KG1 (cell line): Measurements from ENCODE around the gene HGS.

Experiments
- DNase-seq: peaks from one replicate; lab custom pipeline; 2025; lab: John Stamatoyannopoulos, UW

HGS gene

GRCh38 chr17:81706232-81706611 lies 22.4 kb downstream of the HGS start:
- no peak for DNase-seq

GRCh38 chr17:81706757-81707624 lies 23.2 kb downstream of the HGS start:
- DNase-seq, result no peak

DNA sequence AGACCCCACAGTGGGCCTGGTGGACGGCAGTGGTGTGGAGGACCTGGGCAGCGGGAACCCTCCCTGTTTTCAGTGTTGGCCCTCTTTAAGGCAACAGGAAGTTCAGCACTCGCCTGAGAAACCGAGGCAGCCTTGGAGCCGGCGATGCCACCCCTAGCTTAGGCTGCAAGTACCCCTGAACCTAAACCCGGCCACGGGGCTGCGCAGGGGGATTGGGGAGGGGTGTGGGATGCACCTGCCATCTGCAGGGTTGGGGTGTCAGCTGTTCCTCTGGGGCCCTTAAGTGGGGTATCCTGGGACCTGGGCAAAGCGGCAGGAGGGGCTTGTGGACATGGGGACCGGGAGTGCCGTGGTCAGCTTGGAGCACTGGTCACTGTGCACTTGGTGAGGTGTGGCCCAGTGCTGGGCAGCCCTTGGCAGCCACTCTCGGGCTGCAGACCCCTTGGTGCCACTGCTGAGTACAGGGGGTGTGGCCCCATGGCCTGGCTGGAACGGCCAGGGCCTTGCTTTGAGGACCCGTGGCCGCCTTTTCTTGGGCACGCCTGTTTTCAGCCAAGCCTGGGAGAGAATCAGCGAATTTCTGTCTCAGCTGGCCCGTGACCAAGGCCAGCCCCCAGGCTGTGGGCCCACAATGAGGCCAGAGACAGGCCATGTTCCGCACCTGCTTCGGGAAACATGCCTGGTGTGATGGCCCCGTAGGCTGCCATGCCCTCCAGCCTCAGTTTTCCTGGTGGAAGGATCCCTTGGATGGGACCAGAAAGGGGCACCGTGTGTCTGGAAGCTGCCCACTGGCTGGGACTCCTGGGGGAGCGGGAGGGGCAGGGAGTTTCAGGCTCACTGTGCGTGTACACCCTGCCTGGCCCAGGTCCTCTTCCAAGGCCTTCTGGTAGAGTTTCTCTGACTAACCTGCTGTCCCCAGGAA lies 24.2 kb downstream of the HGS start:
- DNase-seq, result no peak

DNA sequence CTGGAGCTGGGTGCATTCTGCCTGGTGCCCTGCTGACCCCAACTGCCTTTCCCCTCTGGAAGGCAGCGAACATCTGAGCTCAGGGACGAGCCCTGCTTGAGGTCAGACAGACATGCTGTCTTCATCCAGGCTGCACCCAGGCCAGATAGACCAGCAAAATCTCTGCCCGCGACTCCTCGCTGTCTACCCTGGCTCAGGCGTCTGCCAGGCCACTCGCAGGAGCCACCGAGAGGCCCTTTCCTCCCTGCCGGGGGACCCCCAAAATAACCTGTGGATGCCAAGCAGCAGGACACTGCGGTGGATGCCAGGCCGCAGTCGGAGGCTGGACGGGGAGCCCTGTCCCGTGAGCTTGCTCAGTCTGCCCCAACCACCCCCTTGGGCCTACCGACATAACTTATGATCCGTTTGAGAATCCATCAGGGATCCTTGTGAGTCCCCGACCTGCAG lies 25.0 kb downstream of the HGS start:
- no peak for DNase-seq

DNA sequence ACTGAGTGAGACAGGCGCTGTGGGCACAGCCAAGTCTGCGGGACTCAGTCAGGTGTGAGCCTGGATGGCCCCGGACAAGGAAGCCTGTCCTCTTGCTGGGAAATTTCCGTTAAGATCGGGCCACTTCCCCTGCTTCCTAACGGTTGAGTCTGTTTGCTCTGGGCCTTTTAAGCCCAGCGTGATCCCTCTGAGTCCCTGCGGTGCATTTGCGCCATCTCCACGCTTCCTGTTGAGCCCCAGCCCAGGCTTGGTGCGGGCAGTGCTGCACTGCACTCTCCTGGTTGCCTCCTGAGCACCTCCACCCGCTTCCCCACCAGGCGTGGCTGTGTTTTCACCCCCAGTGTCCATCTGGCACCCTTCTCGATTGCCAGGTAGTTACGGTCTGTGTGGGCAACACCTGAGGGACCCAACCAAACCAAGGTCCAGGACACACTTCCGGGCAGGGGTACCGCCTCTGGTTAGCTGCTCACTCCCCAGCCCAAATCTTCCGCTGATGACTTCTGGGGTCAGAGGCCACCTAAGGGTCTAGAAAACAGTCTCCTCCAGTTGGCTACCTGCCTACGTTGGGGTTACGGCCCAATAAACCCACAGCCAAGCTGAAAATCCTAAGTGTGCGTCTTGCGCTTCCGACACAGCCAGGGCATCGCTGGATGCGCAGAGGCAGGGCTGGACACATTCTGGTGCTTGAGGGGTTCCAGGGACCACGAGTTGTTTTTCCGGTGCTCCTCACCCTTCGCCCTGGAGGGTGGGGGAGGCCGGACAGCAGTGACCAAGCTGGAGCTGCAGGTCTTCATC lies 26.9 kb downstream of the HGS start:
- DNase-seq, result no peak

- DNase-seq, result peak; percentile 64
Measured at GRCh38 chr17:81711814-81712467, 28.1 kb downstream of the HGS start, which contains the start of gene SLC25A10. TSS of gene SLC25A10 (plus strand) at chr17:81712284. CDS start at chr17:81712427, 143 bp downstream.

GRCh38 chr17:81712468-81713003 lies 28.7 kb downstream of the HGS start:
- DNase-seq, result no peak

DNA sequence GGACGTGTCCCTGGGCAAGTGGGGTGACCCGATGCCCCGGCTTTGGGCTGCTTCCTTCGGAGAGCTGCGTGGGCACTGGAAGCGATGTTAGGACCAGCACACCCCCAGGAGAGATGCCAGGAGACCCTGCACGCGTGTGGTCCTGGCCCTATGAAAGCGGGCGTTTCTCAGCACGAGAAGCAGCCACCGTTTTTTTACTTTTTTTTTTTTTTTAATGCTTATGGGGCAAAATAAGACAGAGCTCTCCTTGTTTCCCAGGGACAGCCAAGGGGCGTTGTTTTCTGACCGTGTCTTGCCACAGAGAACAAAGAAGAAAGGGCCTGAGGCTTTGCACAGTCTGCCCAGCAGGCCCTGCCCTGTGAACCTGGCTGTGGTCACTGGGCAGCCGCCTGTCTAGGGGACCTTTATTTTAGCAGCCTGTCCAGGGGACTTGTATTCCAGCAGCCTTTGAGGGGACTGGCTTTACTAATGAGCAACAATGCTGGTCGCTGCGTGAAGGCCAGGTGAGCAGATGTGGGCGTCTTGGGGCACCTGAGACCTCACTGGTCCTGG lies 29.3 kb downstream of the HGS start:
- DNase-seq, result no peak

DNA sequence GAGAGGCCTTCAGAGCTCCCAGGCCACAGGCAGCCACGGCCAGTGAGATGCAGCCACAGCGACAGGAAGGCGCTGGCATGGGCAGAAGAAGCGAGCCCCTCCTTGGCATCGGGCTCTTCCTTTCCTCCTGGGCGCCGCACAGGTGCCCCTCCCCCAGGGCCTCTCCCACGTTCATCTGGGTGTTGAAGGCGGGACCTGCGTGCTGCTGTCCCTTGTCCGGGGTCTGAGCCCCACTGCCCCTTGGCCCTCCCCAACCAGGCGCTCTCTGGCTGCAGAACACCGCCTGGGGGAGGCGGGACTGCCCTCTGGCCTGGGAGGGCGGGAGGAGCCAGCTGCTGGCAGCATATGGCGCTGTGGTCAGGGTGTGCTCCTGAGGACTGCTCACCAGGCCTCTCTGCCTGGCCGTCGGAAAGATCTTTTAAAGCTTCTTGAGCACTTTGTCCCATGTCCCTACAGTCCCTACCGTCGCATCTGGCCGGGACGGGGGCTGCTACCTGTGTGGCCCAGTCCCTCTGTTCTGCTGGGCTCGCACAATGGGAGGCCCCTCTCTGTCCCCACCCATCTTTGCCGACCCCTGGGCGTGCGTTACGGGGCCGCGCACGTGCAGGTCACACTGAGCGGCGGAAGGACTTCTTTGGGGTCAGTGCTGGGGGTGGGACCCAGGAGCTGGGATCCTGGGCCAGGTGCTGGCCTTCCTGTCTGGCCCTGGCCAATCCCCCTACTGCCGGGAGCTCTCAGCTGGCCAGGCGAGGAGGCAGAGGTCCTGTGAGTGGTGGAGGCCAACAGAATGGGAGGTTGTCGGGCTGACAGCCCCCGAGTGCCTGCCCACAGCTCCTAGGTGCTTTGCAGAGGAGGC lies 30.0 kb downstream of the HGS start:
- DNase-seq, result no peak

DNA sequence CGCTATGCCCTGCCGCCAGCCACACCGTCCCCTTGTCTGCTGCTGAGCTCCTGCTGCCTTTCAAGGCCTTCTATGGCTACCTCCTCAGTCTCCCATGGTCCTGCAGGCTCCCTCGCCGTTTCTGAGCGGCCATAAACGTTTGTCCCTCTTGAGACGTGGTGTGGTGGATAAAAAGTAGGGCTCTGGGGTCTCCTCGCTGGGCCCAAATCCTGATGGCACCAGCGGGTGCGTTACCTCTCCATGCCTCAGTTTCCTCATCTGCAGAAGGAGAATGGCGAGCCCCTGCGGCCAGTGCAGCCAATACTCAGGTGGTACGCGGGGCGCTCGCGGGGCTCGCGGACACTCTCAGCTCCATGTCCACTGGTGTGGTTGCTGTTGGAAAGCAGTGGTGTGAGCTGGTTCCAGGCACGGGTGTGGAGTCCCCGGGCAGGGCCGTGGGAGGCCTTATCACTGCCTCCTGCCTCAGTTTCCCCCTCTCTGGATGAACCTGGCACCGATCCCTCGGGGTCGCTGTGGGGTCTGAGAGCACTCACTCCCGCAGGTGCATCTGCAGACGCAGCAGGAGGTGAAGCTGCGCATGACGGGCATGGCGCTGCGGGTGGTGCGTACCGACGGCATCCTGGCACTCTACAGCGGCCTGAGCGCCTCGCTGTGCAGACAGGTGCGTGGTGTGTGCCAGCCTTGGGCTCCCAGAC lies 30.7 kb downstream of the HGS start:
- DNase-seq, result no peak

DNA sequence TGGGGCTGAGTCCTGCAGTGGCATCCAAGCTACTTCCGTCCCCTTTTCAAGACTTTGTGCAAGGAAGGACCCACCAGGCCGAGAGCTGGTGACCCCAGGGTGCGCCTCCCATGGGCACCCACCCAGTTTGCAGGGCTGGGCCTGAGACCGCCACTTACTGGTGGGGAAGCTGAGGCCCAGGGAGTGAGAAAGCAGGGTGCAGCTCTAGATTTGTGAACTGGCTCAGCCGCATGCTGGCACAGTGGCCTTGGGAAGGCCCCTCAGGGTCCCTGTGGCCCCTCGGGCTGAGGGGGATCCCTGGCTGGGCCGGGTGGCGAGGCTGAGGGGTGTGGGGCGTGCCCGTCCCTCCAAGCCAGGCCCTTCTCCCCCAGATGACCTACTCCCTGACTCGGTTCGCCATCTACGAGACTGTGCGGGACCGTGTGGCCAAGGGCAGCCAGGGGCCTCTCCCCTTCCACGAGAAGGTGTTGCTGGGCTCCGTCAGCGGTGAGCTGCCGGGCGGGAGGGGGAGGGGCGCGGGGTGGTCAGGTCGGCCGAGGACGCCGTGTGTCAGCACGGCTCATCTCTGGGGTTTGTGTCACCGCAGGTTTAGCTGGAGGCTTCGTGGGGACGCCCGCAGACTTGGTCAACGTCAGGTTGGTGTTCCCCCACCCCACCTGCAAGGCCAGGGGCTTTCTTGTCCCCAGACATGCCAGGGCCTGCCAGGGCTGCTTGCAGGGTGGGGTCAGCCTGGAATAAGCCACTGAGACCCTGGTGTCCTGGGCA lies 31.5 kb downstream of the HGS start:
- DNase-seq, result no peak

GRCh38 chr17:81715872-81716673 lies 32.3 kb downstream of the HGS start:
- no peak for DNase-seq

GRCh38 chr17:81716674-81716996 lies 32.8 kb downstream of the HGS start:
- DNase-seq, result no peak

DNA sequence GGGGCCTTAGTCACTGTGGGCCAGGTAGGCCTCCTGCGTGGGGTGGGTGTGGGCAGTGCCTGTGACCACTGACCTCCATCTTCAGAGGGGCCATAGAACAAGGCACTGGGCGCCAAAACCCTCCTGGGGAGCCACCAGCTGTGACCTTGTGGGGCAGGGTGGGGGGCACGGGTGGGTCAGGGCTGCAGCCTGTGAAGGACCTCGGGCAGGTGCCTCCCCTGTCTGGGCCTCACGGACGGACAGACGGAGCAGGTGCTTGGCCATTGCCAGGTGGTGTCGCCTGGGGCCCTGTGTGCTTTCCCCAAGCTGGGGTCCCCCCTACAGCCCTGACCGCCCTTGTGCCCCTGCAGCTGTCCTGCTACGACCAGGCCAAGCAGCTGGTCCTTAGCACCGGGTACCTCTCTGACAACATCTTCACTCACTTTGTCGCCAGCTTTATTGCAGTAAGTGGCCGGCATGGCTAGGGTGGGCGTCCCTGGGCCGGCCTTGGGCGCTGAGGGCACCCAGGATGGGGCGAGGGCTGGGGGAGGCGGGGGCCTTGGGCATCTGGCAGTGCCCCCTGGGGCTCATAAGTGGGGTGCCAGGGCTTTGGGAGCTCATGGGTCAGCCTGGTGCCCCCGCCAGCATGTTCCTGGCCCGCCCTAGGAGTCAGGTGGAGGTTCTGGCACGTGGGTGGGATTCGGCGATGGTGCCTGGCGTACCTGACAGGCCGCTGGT lies 33.4 kb downstream of the HGS start:
- no peak for DNase-seq

GRCh38 chr17:81717766-81718089 lies 33.9 kb downstream of the HGS start:
- no peak for DNase-seq

- no peak for DNase-seq
Measured at GRCh38 chr17:81719410-81720266, 35.8 kb downstream of the HGS start.
